ENCODE measurements around the gene MROH9. TPM values are rescaled to one million over a fixed set of nuclear protein-coding genes. Genes with fewer than 3 reads are reported as not detected.

Gene MROH9
- total RNA-seq, 1 experiment from 2014 or later, result not detected

DNA sequence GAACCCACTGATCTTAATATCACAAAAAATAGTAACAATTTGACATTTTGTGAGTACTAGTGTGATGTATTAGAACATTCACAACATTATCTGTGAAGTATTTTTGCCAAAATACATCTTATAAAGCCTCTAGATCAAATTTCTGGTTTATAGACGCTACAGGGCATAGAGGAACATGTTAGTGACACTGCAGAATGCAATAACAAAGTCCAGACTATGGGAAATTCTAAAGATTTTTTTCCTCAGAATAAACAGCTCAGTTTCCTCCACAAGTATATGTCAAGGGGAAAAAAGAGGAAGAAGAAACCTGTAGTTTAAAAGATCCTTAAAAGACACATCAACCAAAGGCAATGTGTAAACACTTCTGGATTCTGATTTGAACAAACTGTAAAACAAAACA is 26.4 kb upstream of the MROH9 start:
- no peaks in the 10 kb centered on the region for H3K79me2 ChIP-seq (ENCODE audit: insufficient read depth, low read length)
- no peak for DNase-seq
- no peaks in the 10 kb centered on the region for H3K9me3 ChIP-seq (ENCODE audit: control insufficient read depth, low read depth, low read length)
- no peak overlapping the region for H4K91ac ChIP-seq (ENCODE audit: insufficient read length, low read depth, low read length)
- H3K79me1 ChIP-seq (ENCODE audit: insufficient read depth, low read depth, low read length, poor library complexity, severe bottlenecking), result no peaks in the 10 kb centered on the region
- H3K4ac ChIP-seq (ENCODE audit: low read depth, low read length), result no peak overlapping the region
- Mint-ChIP-seq H3K9me3 (no peaks in the 10 kb centered on the region), H3K27me3 (ENCODE audit: low read depth) (no peaks in the 10 kb centered on the region), H3K4me3 (no peak overlapping the region), H3K4me1 (no peaks in the 10 kb centered on the region), H3K36me3 (ENCODE audit: insufficient read depth in 1 of 3, low read depth in 3 of 3) (no peaks in the 10 kb centered on the region), H3K27ac (no peak overlapping the region)
- no peak overlapping the region for H2AK5ac ChIP-seq (ENCODE audit: insufficient read length, low read length)
- H4K20me1 ChIP-seq (ENCODE audit: control insufficient read depth, insufficient read depth, insufficient read length), result no peaks in the 10 kb centered on the region
- H4K8ac ChIP-seq (replicated peaks; ENCODE audit: insufficient read length, low read depth, low read length), result no peak overlapping the region
- no peak overlapping the region for H2BK15ac ChIP-seq (ENCODE audit: low read depth, low read length)
- TF ChIP-seq, protein P1, sequence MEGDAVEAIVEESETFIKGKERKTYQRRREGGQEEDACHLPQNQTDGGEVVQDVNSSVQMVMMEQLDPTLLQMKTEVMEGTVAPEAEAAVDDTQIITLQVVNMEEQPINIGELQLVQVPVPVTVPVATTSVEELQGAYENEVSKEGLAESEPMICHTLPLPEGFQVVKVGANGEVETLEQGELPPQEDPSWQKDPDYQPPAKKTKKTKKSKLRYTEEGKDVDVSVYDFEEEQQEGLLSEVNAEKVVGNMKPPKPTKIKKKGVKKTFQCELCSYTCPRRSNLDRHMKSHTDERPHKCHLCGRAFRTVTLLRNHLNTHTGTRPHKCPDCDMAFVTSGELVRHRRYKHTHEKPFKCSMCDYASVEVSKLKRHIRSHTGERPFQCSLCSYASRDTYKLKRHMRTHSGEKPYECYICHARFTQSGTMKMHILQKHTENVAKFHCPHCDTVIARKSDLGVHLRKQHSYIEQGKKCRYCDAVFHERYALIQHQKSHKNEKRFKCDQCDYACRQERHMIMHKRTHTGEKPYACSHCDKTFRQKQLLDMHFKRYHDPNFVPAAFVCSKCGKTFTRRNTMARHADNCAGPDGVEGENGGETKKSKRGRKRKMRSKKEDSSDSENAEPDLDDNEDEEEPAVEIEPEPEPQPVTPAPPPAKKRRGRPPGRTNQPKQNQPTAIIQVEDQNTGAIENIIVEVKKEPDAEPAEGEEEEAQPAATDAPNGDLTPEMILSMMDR (conservative IDR thresholded peaks at IDR 0.05), result no peak
- H2BK120ac ChIP-seq (ENCODE audit: low read depth, low read length, poor library complexity, severe bottlenecking), result no peak overlapping the region
- no peak overlapping the region for H3K14ac ChIP-seq (ENCODE audit: insufficient read depth, low read length)
- H2AFZ ChIP-seq (ENCODE audit: low read length), result no peak overlapping the region
- H3K9ac ChIP-seq (ENCODE audit: extremely low read depth, insufficient read length, low read length), result no peak overlapping the region
- H3T11ph ChIP-seq (ENCODE audit: low read length), result no peak overlapping the region
- no peak overlapping the region for H3K18ac ChIP-seq (ENCODE audit: insufficient read length, low read depth, low read length)
- H2BK20ac ChIP-seq (ENCODE audit: low read depth, low read length, poor library complexity, severe bottlenecking), result no peak overlapping the region
- no peak overlapping the region for H2BK12ac ChIP-seq (ENCODE audit: insufficient read length, low read depth, low read length)
- H4K5ac ChIP-seq (ENCODE audit: insufficient read length, low read depth, low read length), result no peak overlapping the region
- H3K4me2 ChIP-seq (ENCODE audit: insufficient read depth, insufficient read length, low read length), result no peak overlapping the region
- no peak overlapping the region for H2BK5ac ChIP-seq (ENCODE audit: insufficient read length, low read length)
- WGBS (ENCODE audit: extremely low coverage, insufficient read length, low lambda C conversion rate), result no CpG with 5 or more reads among the region's 1 CpG
- no peaks in the 10 kb centered on the region for H3K27me3 ChIP-seq (ENCODE audit: insufficient read depth, low read length)
- H3K4me1 ChIP-seq (ENCODE audit: insufficient read depth, low read length), result no peaks in the 10 kb centered on the region
- no peak overlapping the region for H3K27ac ChIP-seq (ENCODE audit: insufficient read length, low read depth, low read length)
- H3K23ac ChIP-seq (ENCODE audit: insufficient read length, low read depth, low read length), result no peak overlapping the region
- no peaks in the 10 kb centered on the region for H3K23me2 ChIP-seq (ENCODE audit: insufficient read length, low read depth, low read length, poor library complexity, severe bottlenecking)
- H3K56ac ChIP-seq (ENCODE audit: insufficient read length, low read depth, low read length), result no peak overlapping the region
